ENCODE measurements around the gene SERINC5.

Gene SERINC5

DNA sequence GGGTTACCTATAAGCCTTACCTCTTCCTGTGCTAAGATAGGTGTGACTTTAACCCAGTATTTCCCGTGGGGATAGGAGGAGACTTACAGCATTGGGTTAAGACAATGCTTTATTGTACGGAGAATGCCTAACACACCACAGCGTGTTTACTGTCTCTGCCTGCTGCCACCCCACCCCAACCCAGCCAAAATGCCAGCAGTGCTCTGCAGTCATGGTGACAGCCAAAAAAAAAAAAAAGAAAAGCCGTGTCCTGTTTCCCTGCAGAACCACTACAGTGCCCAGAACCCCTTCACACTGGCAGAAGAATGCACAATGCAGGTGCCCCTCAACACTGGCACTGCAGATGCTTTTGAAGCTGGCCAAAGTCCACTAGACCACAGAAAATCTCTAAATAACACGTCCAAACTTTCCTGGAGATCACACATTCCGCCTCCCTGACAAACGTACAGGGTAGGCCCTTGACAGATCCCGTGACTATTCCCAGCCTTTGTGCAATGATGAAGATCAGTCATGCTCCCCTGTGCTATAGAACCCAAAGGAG is 102.2 kb downstream of the SERINC5 start:
- H3K27ac Mint-ChIP-seq: peak overlapping the region; percentile 94
- TF ChIP-seq, protein P1, sequence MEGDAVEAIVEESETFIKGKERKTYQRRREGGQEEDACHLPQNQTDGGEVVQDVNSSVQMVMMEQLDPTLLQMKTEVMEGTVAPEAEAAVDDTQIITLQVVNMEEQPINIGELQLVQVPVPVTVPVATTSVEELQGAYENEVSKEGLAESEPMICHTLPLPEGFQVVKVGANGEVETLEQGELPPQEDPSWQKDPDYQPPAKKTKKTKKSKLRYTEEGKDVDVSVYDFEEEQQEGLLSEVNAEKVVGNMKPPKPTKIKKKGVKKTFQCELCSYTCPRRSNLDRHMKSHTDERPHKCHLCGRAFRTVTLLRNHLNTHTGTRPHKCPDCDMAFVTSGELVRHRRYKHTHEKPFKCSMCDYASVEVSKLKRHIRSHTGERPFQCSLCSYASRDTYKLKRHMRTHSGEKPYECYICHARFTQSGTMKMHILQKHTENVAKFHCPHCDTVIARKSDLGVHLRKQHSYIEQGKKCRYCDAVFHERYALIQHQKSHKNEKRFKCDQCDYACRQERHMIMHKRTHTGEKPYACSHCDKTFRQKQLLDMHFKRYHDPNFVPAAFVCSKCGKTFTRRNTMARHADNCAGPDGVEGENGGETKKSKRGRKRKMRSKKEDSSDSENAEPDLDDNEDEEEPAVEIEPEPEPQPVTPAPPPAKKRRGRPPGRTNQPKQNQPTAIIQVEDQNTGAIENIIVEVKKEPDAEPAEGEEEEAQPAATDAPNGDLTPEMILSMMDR (IDR thresholded peaks at IDR 0.05): no peak
- H3K27me3 Mint-ChIP-seq (ENCODE audit: low read depth, poor library complexity): no peaks in the 10 kb centered on the region

DNA sequence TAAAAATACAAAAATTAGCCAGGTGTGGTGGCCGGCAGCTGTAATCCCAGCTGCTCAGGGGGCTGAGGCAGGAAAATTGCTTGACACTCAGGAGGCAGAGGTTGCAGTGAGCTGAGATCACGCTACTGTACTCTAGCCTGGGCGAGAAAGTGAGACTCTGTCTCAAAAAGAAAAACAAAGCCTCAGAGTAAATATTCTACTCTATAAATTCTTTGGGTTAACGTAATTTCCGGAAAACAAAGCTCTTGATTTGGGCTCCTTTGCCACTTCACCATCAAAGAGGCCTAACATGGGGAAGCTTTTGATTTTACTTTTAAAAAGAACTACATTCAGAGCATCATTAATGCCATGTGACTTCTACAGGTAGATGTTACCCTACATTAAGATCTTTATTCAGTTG is 103.1 kb downstream of the SERINC5 start:
- Mint-ChIP-seq H3K27me3 (ENCODE audit: low read depth, poor library complexity) (no peaks in the 10 kb centered on the region), H3K4me3 (no peak overlapping the region), H3K36me3 (ENCODE audit: low read depth) (peaks cover 47% of the 10 kb centered on the region), H3K4me1 (peaks cover 74% of the 10 kb centered on the region), H3K9me3 (no peaks in the 10 kb centered on the region), H3K27ac (no peak overlapping the region)
- DNase-seq: no peak
- TF ChIP-seq, protein P1 (IDR thresholded peaks at IDR 0.05): no peak

More for the DNA sequence above, 102.2 kb downstream of the SERINC5 start:
- Mint-ChIP-seq H3K4me1 (peaks cover 80% of the 10 kb centered on the region), H3K36me3 (ENCODE audit: low read depth) (peaks cover 48% of the 10 kb centered on the region), H3K9me3 (no peaks in the 10 kb centered on the region), H3K4me3 (no peak overlapping the region)
- no peak for DNase-seq

DNA sequence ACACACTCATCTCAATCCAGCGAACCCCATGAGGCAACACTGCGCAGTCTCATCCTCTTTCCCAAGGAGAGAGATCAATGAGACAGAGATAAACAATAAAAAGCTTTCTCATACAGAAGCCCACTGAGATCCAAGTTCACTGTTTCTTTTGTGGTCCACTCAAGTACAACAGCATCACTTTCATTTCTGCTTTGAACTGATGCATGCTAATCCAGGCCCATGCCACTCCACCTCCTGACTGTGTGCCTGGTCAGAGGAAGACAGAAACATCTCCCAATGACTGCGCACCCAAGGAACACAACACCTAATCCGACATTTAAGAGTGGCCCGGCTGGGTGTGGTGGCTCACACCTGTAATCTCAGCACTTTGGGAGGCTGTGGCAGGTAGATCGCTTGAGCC is 104.0 kb downstream of the SERINC5 start:
- peaks cover 52% of the 10 kb centered on the region for H3K36me3 Mint-ChIP-seq (ENCODE audit: low read depth)
- H3K4me3 Mint-ChIP-seq: no peak overlapping the region
- peaks cover 77% of the 10 kb centered on the region for H3K4me1 Mint-ChIP-seq
- TF ChIP-seq, protein P1 (IDR thresholded peaks at IDR 0.05): no peak
- peak overlapping the region; percentile 89 for H3K27ac Mint-ChIP-seq
- H3K27me3 Mint-ChIP-seq (ENCODE audit: low read depth, poor library complexity): no peaks in the 10 kb centered on the region
- no peak for DNase-seq
- no peaks in the 10 kb centered on the region for H3K9me3 Mint-ChIP-seq

DNA sequence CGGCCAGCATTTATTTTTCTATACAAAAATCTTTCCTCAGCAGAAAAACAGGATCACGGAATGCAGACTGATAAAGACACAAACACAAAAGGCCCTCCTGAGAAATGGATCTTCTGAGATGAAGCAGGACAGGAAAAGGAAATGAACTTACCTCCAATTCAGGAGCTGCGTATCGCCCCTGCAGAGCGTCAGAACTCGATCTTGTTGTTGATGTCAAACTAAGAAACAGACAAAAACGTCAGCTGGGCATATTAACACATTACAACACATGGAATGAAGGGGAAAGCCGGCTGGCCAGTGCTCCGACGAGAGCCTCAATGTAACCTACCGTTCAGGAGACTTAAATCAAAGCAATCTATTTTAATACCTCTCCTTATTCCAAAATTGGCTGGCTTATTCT is 105.1 kb downstream of the SERINC5 start:
- TF ChIP-seq, protein P1 (IDR thresholded peaks at IDR 0.05): no peak
- H3K27ac Mint-ChIP-seq: peak overlapping the region; percentile 89
- peaks cover 64% of the 10 kb centered on the region for H3K36me3 Mint-ChIP-seq (ENCODE audit: low read depth)
- no peaks in the 10 kb centered on the region for H3K27me3 Mint-ChIP-seq (ENCODE audit: low read depth, poor library complexity)
- DNase-seq: no peak
- H3K4me3 Mint-ChIP-seq: no peak overlapping the region
- no peaks in the 10 kb centered on the region for H3K9me3 Mint-ChIP-seq
- peaks cover 74% of the 10 kb centered on the region for H3K4me1 Mint-ChIP-seq

DNA sequence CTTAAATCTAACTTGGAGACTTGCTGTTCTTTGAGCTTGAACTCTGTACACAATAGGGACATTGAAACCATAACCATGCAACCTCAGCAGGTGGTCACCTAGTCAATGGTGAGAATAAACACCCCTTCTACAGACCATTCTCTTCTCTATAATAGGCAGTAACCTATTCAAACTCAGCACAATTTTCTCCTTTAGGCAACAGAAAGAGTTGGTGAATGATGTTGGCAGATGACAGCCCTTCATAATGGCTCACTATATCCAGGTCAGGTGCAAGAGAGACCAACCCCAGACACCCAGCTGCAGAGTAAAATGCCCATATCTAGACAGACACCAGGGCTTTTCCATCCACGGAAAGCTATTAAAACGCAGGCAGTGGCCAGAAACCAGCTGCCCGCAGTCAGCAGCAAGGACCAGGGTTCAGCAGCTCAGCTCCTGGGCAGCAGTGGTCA is 106.7 kb downstream of the SERINC5 start:
- no peaks in the 10 kb centered on the region for H3K27me3 Mint-ChIP-seq (ENCODE audit: low read depth, poor library complexity)
- no peak for DNase-seq
- H3K36me3 Mint-ChIP-seq (ENCODE audit: low read depth): peaks cover 69% of the 10 kb centered on the region
- H3K27ac Mint-ChIP-seq: no peak overlapping the region
- H3K4me3 Mint-ChIP-seq: no peak overlapping the region
- TF ChIP-seq, protein P1 (IDR thresholded peaks at IDR 0.05): no peak
- H3K4me1 Mint-ChIP-seq: peaks cover 65% of the 10 kb centered on the region
- no peaks in the 10 kb centered on the region for H3K9me3 Mint-ChIP-seq

DNA sequence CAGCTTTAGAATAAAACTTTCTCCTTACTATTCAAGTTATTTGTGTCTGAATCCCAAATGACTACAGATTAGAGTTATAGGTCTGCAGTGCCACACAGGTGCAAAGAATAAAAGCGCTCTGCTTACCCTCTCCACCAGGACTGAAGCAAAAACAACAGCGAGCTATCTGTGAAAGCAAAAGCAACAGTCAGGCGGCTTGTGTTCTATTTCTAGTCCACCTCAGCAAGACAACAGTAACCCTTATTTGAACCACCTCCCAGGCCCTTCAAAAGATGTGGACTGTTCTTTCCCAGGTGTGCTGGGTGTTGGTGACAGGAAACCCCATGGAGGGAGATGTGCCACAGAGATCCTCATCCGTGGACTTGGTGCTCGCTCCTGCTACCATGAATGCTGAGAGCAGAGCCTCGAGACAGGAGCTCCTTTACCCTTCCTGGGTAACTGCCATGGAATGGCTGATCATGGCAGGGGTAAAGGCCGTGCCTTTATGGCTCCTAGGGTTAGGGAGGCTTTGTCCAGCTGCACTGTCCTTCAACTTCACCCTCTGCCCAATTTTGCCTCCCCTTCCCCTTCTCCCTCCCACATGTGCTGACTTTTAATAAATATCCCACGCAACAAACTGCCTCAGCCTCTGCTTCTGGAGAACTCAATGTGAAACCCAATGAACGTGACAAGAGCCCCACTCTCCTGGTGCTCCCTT is 108.6 kb downstream of the SERINC5 start:
- TF ChIP-seq, protein P1 (IDR thresholded peaks at IDR 0.05): no peak
- Mint-ChIP-seq H3K27ac (peak overlapping the region; percentile 92), H3K4me3 (no peak overlapping the region), H3K4me1 (peaks cover 69% of the 10 kb centered on the region), H3K27me3 (ENCODE audit: low read depth, poor library complexity) (no peaks in the 10 kb centered on the region), H3K36me3 (ENCODE audit: low read depth) (peaks cover 76% of the 10 kb centered on the region), H3K9me3 (no peaks in the 10 kb centered on the region)
- DNase-seq: no peak
